Measurements from ENCODE around the gene PTPRA.

GRCh38 chr20:2967841-2968240 is 94.6 kb downstream of the PTPRA start:
- TF ChIP-seq ISL1 (CRISPR knock-in tag; IDR thresholded peaks at IDR 0.05) (no peak), CSRNP3 (CRISPR knock-in tag; IDR thresholded peaks at IDR 0.05) (no peak), ZFP30 (CRISPR knock-in tag; IDR thresholded peaks at IDR 0.05) (no peak), ZC3H10 (CRISPR knock-in tag; IDR thresholded peaks at IDR 0.05) (no peak), ZNF8 (CRISPR knock-in tag; IDR thresholded peaks at IDR 0.05) (no peak), RARB (CRISPR knock-in tag; IDR thresholded peaks at IDR 0.05) (no peak), POU6F1 (CRISPR knock-in tag; IDR thresholded peaks at IDR 0.05; ENCODE audit: borderline replicate concordance, low read depth) (no peak), BACH2 (CRISPR knock-in tag; IDR thresholded peaks at IDR 0.05; ENCODE audit: borderline replicate concordance) (no peak), CSDC2 (CRISPR knock-in tag; IDR thresholded peaks at IDR 0.05) (no peak), OSR1 (CRISPR knock-in tag; IDR thresholded peaks at IDR 0.05) (no peak), CREB5 (CRISPR knock-in tag; IDR thresholded peaks at IDR 0.05; ENCODE audit: low read depth) (no peak)

All from SK-N-SH treated with all-trans-retinoic acid at 6 μM for 48 hours (cell line).